Measurements from ENCODE around the gene TAF15.

The TAF15 gene

GRCh38 chr17:35763767-35764122 is 45.5 kb upstream of the TAF15 start:
- no peaks in the 10 kb centered on the region for H3F3A ChIP-seq (ENCODE audit: low read depth)
- H3K9ac ChIP-seq (ENCODE audit: low read depth, low read length, poor library complexity, severe bottlenecking): peak overlapping the region; percentile 76
- no peaks in the 10 kb centered on the region for H3K27me3 ChIP-seq (ENCODE audit: insufficient read depth, low read length, poor library complexity, severe bottlenecking)
- TF ChIP-seq EZH2phosphoT487 (IDR thresholded peaks at IDR 0.05; ENCODE audit: borderline replicate concordance) (no peak), CTCF (conservative IDR thresholded peaks at IDR 0.05; ENCODE audit: low read length) (no peak)
- H3K9me2 ChIP-seq (replicated peaks; ENCODE audit: low read depth, low read length): no peaks in the 10 kb centered on the region
- H3K9me3 ChIP-seq (ENCODE audit: insufficient read depth, low read depth, low read length): no peaks in the 10 kb centered on the region
- peaks cover 6% of the 10 kb centered on the region for H3K4me1 ChIP-seq (ENCODE audit: insufficient read depth, low read length, poor library complexity, severe bottlenecking)
- no peaks in the 10 kb centered on the region for H4K20me1 ChIP-seq (ENCODE audit: insufficient read depth, low read length, poor library complexity, severe bottlenecking)
- H3K79me2 ChIP-seq (ENCODE audit: insufficient read depth, low read length): no peaks in the 10 kb centered on the region
- peak overlapping the region; percentile 75 for H3K4me3 ChIP-seq (ENCODE audit: low read length, poor library complexity, severe bottlenecking)
- peak overlapping the region; percentile 51; the same call in 1 of the 2 replicates for H2AFZ ChIP-seq (ENCODE audit: low read length)
- H3K4me2 ChIP-seq (ENCODE audit: low read depth, low read length, poor library complexity, severe bottlenecking): peak overlapping the region; percentile 55
- H3K36me3 ChIP-seq (ENCODE audit: insufficient read depth, low read length): no peaks in the 10 kb centered on the region

GRCh38 chr17:35764123-35764991 is 44.9 kb upstream of the TAF15 start:
- no peaks in the 10 kb centered on the region for H4K20me1 ChIP-seq (ENCODE audit: insufficient read depth, low read length, poor library complexity, severe bottlenecking)
- peaks cover 6% of the 10 kb centered on the region for H3K4me1 ChIP-seq (ENCODE audit: insufficient read depth, low read length, poor library complexity, severe bottlenecking)
- H3K4me3 ChIP-seq (ENCODE audit: low read length, poor library complexity, severe bottlenecking): peak overlapping the region; percentile 75
- H3K27me3 ChIP-seq (ENCODE audit: insufficient read depth, low read length, poor library complexity, severe bottlenecking): no peaks in the 10 kb centered on the region
- TF ChIP-seq CTCF (conservative IDR thresholded peaks at IDR 0.05; ENCODE audit: low read length) (peak; percentile 77), EZH2phosphoT487 (IDR thresholded peaks at IDR 0.05; ENCODE audit: borderline replicate concordance) (no peak)
- H3K9ac ChIP-seq (ENCODE audit: low read depth, low read length, poor library complexity, severe bottlenecking): peak overlapping the region; percentile 76
- H3K79me2 ChIP-seq (ENCODE audit: insufficient read depth, low read length): no peaks in the 10 kb centered on the region
- H3K9me3 ChIP-seq (ENCODE audit: insufficient read depth, low read depth, low read length): no peaks in the 10 kb centered on the region
- peak overlapping the region; percentile 55 for H3K4me2 ChIP-seq (ENCODE audit: low read depth, low read length, poor library complexity, severe bottlenecking)
- H2AFZ ChIP-seq (ENCODE audit: low read length): peak overlapping the region; percentile 92
- no peaks in the 10 kb centered on the region for H3F3A ChIP-seq (ENCODE audit: low read depth)
- no peaks in the 10 kb centered on the region for H3K9me2 ChIP-seq (replicated peaks; ENCODE audit: low read depth, low read length)
- H3K36me3 ChIP-seq (ENCODE audit: insufficient read depth, low read length): no peaks in the 10 kb centered on the region

GRCh38 chr17:35765086-35765710 is 44.1 kb upstream of the TAF15 start:
- peak overlapping the region; percentile 75 for H3K4me3 ChIP-seq (ENCODE audit: low read length, poor library complexity, severe bottlenecking)
- no peaks in the 10 kb centered on the region for H3K27me3 ChIP-seq (ENCODE audit: insufficient read depth, low read length, poor library complexity, severe bottlenecking)
- TF ChIP-seq CTCF (conservative IDR thresholded peaks at IDR 0.05; ENCODE audit: low read length) (no peak), EZH2phosphoT487 (IDR thresholded peaks at IDR 0.05; ENCODE audit: borderline replicate concordance) (no peak)
- no peaks in the 10 kb centered on the region for H3K36me3 ChIP-seq (ENCODE audit: insufficient read depth, low read length)
- no peak overlapping the region for H2AFZ ChIP-seq (ENCODE audit: low read length)
- peak overlapping the region; percentile 55 for H3K4me2 ChIP-seq (ENCODE audit: low read depth, low read length, poor library complexity, severe bottlenecking)
- H3K4me1 ChIP-seq (ENCODE audit: insufficient read depth, low read length, poor library complexity, severe bottlenecking): peaks cover 6% of the 10 kb centered on the region
- H4K20me1 ChIP-seq (ENCODE audit: insufficient read depth, low read length, poor library complexity, severe bottlenecking): no peaks in the 10 kb centered on the region
- peak overlapping the region; percentile 76 for H3K9ac ChIP-seq (ENCODE audit: low read depth, low read length, poor library complexity, severe bottlenecking)
- H3K9me3 ChIP-seq (ENCODE audit: insufficient read depth, low read depth, low read length): no peaks in the 10 kb centered on the region
- no peaks in the 10 kb centered on the region for H3K9me2 ChIP-seq (replicated peaks; ENCODE audit: low read depth, low read length)
- H3K79me2 ChIP-seq (ENCODE audit: insufficient read depth, low read length): no peaks in the 10 kb centered on the region
- H3F3A ChIP-seq (ENCODE audit: low read depth): no peaks in the 10 kb centered on the region

All from Loucy (cell line).